NB4 (cell line): ENCODE measurements around the gene NOBOX.

Experiments used
- DNase-seq: peaks from one replicate; pipeline ENCODE4 v3.0.0; 2010; ENCODE audit warnings: low read depth
- H3K4me3 ChIP-seq: one replicate; pipeline ENCODE4 v1.5.1; 2011; ENCODE audit warnings: mild to moderate bottlenecking, low read depth, low read length, moderate library complexity
- CTCF ChIP-seq: IDR thresholded peaks from one replicate; pipeline ENCODE4 v1.5.1; 2012; ENCODE audit warnings: low read depth, low read length
- MAX ChIP-seq: IDR thresholded peaks from 2 replicates; pipeline ENCODE4 v1.6.1; 2011; ENCODE audit warnings: low read depth, low read length
- MYC ChIP-seq: IDR thresholded peaks from 2 replicates; pipeline ENCODE4 v1.6.1; 2011; ENCODE audit warnings: low read depth, low read length
- POLR2A ChIP-seq: IDR thresholded peaks from 2 replicates; pipeline ENCODE4 v1.6.1; 2011; ENCODE audit warnings: mild to moderate bottlenecking; ENCODE audit not compliant: insufficient read length; ENCODE audit errors: extremely low read depth

NOBOX gene

GRCh38 chr7:144398911-144399310 lies 4.6 kb downstream of the NOBOX start:
- TF ChIP-seq CTCF (no peak), MYC (no peak), POLR2A (no peak), MAX (no peak)
- H3K4me3 ChIP-seq: no peak overlapping the region
- DNase-seq: no peak

GRCh38 chr7:144398291-144398690 lies 5.2 kb downstream of the NOBOX start:
- no peak overlapping the region for H3K4me3 ChIP-seq
- DNase-seq: no peak
- TF ChIP-seq CTCF (no peak), MAX (no peak), MYC (no peak), POLR2A (no peak)

- H3K4me3 ChIP-seq: no peak overlapping the region
- TF ChIP-seq POLR2A: no peak
- no peak for TF ChIP-seq MYC
- TF ChIP-seq CTCF: no peak
- TF ChIP-seq MAX: no peak
- DNase-seq: no peak
These were observed 6.4 kb downstream of the NOBOX start for GRCh38 chr7:144397086-144397485.

GRCh38 chr7:144391823-144392255 lies 11.7 kb downstream of the NOBOX start:
- DNase-seq: peak; percentile 62
- no peak overlapping the region for H3K4me3 ChIP-seq
- TF ChIP-seq MYC (no peak), MAX (no peak), CTCF (peak; percentile 57), POLR2A (no peak)

- no peak overlapping the region for H3K4me3 ChIP-seq
- DNase-seq: no peak
- TF ChIP-seq CTCF: no peak
- no peak for TF ChIP-seq MAX
- TF ChIP-seq MYC: no peak
- no peak for TF ChIP-seq POLR2A
These were observed 12.5 kb downstream of the NOBOX start for GRCh38 chr7:144391014-144391413.

- no peak overlapping the region for H3K4me3 ChIP-seq
- no peak for TF ChIP-seq MAX
- TF ChIP-seq POLR2A: no peak
- DNase-seq: no peak
These were observed 13.0 kb downstream of the NOBOX start for GRCh38 chr7:144390481-144390880.
